COLO829 (cell line): ENCODE data around the gene C19orf67.

Source experiments
- DNase-seq: peaks from one replicate; pipeline ENCODE4 v3.0.0; 2012; ENCODE audit warnings: low spot score

The C19orf67 gene

DNA sequence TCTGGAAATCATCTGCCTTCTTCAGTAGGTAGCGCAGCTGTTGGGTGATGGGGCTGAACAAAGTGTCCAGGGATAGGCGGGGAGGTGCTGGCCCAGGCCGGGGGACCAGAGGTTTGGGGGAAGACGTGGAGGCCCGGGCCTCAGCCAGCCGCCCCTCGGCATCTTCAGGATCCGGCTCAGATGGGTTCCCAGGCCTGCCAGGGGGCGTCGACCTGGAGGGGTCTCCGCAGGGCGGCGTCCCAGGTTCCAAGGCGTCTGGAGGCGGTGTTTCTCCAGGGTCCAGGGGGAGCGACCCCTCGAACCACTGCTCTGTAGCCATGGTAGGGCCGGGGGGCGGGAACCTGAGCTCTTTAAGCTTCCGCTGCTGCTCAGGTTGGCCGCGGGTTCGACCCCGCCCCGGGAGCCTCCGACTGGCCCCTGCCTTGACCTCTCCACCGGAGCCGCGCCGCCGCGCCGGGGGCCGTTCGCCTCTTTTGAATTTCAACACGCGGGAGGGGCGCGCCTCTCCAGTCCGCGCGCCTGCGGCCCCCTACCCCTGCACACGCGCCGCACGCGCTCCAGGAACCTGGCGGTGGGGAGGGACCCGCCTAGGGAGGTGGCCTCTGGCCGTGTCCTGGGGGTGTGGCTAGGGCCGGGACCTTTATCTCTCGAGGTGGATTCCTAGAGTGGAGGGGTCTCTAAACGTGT lies at the start of gene C19orf67:
C19orf67 (minus strand) TSS at position 475 of the 687 bp plus-strand sequence; CDS start at position 319, 156 bp downstream.
- no peak for DNase-seq

DNA sequence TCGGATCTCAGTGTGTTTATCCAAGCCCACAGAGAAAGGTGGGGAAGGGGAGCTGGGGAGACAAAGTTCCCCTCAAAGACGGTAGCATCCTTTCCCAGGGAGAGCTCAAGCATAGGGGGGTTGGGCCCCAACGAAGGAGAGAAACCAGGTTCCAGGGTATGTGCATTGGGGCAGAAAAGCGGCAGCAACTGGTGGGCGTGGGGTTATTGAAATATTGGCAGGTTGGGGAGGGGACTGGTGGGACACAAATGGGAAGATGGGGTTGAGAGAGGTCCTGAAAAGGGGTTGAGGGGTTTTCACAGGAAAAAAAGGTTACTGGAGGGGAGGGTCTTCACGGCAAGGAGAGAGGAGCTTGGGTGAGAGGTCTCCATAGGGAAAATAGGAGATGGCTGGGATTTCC lies 49.8 kb upstream of the C19orf67 start:
- no peak for DNase-seq

DNA sequence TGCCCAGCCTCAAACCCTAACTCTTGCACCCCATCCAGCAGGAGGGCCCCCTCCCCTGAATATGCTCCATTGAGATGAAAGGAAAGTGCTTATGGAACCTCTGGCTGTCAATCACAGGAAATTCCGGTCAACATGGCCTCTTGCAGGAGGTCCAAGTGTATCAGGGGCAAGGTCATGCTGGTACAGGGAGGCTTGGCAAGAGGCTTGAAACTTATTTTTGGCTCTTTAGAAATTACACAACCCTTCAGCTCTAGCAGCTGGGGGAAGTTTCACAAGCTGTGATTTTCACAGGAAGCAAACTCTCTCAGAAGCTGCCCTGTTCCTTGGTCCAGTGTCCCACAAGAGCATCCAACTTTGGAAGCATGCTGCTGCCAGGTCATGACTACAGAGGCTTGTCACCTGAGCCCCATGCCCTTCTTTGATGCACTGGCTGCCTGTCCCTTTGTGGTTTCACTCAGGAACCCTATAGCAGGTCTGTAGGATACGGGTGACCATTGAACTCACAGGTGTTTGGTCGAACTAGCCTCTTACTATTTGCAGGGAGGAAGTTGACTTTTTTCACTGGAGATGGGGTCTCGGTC lies 42.4 kb upstream of the C19orf67 start:
- no peak for DNase-seq

GRCh38 chr19:14127176-14127575 lies 41.6 kb upstream of the C19orf67 start:
- no peak for DNase-seq

DNA sequence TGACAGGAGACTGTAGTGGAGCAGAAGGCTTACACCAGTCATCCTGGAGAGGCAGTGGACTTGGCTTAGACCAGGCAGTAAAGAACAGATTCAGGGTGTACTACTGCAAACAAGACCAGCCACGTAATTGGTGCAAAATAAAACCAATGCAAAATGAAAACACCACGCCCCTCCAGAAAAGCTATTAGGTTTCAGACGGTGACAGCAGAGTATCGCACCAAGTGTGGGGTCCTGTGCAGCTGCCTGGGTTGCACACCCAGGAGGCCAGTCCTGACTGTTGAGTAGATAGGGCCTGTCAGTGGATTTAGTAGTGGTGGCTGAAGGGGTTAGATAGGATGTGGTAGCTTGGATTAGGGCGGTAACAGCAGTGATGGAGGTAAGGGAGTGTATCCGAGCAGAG lies 37.3 kb upstream of the C19orf67 start:
- no peak for DNase-seq

- no peak for DNase-seq
Observed at GRCh38 chr19:14120497-14120780, 34.9 kb upstream of the C19orf67 start.

GRCh38 chr19:14119644-14120496 lies 34.3 kb upstream of the C19orf67 start:
- DNase-seq = no peak

GRCh38 chr19:14119146-14119545 lies 33.6 kb upstream of the C19orf67 start:
- DNase-seq = no peak

- DNase-seq = no peak
Observed at GRCh38 chr19:14118165-14119051, 32.8 kb upstream of the C19orf67 start.

GRCh38 chr19:14117668-14118164 lies 32.1 kb upstream of the C19orf67 start, which contains the start of gene PRKACA:
Gene PRKACA (minus strand): TSS chr19:14117762. CDS start chr19:14117547, 215 bp downstream.
- DNase-seq = peak; percentile 92

GRCh38 chr19:14116918-14117578 lies 31.5 kb upstream of the C19orf67 start:
- no peak for DNase-seq

DNA sequence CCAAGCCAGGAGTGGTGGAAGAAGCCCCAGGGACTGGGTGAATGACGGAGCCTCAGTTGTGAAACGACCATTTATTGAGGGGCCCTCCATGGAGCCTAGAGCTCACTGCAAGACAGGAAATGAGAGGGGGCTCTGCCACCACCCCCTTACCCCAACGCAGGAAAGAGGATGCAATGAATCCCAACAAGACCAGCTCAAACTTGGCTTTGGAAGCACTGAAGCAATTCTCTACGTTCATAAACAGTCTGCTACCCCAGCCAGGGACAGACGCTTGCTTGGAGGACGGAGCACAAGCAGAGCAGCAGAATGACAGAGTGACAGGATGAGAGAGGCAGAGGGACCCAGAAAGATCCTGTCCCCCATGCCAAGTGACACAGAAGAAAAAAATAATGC lies 30.9 kb upstream of the C19orf67 start:
- DNase-seq = no peak

- DNase-seq = no peak
Observed at GRCh38 chr19:14115756-14116155, 30.2 kb upstream of the C19orf67 start.

DNA sequence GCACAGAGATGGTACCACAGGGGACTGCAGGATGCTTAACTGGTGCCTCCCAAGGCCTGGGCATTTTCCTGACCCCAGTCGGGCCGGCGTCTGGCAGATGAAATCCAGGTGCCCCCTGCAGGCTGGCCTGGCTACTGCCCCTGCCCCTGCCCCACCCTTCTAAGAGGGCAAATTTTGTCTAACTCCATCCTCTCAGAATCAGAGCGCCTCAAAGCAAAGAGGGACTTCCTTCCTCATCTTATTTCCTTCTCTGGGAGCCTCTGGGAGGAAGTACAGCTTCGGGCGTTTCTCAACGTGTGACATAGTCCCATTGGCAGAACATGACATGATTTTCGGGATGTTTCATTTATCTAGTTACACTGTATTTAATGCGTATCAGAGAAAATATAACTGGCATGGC lies 29.3 kb upstream of the C19orf67 start:
- peak; percentile 42 for DNase-seq

DNA sequence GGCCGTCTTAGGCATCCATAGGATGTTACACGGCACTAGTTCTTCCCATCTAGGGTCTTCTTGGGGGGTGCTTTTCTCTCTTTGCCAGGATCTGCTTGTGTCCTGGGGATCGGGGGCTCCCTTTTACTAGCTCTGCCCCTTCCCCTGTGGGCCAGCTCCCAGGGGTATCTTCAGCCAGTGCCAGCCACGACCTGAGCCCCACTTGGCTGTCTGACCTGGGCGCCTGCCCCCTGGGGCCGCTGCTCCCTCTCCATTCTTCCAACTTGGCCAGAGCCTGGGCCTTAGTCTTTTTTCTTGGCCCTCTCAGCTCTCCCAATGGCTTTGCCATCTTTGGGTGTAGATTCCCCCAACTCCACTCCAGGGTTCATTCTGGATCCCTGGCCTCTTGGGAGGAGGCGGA lies 28.9 kb upstream of the C19orf67 start:
- no peak for DNase-seq

- DNase-seq = no peak
Observed at GRCh38 chr19:14113762-14114414, 28.3 kb upstream of the C19orf67 start.

DNA sequence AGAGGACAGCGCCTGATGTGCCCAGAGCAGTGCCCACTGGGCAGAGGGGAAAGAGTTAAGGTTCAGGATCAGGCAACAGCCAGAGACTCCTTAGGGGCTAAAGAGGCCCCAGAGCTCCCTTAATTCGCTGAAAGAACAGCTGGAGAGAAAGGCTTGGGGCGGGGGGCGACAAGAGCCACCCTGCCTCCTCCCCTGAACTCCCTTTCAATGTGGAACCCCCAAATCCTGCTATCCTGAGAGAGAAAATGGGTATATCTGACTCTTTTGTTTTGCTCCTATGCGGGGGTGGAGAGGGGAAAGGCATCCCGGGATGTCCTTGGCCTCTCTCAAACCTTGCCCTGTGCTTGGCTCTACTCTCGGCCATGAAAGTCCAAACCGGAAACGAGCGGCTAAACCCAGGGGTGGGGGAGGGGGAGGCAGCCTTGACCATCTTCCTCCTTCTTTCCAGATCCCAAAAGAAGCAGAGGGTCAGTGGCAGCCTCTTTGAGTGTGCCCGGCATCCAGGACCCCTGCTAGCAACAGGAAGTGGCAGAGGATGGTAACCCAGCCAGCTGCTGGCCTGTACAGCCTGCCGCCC lies 27.3 kb upstream of the C19orf67 start:
- DNase-seq = no peak

GRCh38 chr19:14112051-14112808 lies 26.6 kb upstream of the C19orf67 start:
- no peak for DNase-seq

GRCh38 chr19:14111486-14111885 lies 25.9 kb upstream of the C19orf67 start:
- DNase-seq = no peak

DNA sequence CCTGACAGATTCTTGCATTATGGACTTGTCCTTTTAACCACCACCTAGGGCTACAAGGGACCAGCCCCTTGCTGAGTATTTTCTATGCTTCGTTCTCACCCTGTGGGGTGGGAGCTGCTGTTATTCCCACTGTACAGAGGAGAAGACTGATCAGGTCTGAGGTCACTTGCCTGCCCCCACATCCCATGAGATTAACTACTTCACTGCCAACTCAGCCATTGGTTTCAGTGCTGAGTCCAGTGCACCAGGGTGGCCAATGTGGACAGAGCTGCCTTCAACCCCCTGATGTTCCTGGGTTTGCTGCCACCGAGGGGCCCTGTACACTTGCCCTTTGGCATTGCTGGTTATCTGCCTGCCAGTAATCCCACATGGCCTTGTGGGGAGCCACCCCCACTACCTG lies 25.1 kb upstream of the C19orf67 start:
- DNase-seq = no peak
